GM21390 (cell line): ENCODE measurements around the gene CCDC85A.

ENCODE experiments used
- ATAC-seq: cut with Tn5 transposase; IDR thresholded peaks from one replicate; pipeline ENCODE4 v1.9.1; 2021; ENCODE audit not compliant: unreplicated experiment

Gene CCDC85A

DNA sequence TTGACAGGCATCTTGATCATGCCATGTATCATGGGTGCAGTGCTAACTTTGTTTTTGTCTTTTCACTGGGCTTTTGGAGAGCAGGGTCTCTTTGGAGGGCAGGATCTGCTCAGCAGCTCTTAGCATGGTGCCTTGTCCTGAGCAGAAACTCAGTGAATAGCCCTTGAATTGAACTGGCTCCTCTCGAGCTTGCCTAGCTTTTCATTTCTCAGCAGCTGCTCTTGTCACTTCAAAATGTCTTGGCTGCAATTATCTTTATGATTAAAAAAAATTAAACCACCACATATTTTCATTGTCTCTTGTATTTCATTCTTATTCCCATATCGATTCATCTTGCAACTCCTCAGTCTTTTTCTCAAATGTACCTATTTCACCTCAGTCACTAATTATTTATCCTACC is 50.5 kb downstream of the CCDC85A start:
- ATAC-seq: no peak

DNA sequence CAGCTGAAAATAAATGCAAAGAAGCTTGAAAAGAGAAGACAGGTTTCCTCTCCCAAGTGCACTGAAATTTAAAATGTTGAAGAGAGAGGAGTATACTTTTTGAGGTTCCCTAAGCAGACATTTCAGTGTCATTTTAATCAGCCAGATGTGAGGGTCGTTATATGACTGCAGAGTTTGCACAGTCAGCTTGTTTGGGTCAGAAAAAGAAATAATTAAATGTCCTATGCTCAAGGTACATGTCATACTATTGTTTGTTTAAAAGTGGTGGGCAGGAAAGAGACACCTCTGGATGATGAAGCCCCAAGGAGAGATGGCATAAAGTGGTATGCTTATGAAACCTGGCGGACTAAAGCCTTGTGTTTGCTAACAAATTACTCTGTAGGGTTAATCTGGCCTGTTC is 55.2 kb downstream of the CCDC85A start:
- no peak for ATAC-seq

DNA sequence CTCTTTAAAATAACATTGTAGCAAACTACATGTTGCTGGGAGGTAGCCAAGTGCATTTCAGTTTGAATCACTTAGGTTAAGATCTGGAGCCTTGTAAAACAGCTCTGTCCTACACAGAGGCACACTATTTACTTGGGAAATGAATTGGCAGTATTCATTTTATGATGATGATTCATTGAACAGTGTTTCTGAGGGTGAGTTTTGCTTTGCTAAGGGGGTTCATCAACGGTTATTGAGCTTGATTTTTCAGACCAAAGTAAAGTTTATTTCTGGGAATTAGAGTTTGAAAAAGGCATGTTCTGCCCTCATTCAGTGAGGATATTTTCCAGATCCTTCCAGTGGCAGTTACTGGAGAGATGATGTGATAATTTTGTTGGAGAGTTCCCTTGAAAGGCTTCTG is 55.6 kb downstream of the CCDC85A start:
- no peak for ATAC-seq

DNA sequence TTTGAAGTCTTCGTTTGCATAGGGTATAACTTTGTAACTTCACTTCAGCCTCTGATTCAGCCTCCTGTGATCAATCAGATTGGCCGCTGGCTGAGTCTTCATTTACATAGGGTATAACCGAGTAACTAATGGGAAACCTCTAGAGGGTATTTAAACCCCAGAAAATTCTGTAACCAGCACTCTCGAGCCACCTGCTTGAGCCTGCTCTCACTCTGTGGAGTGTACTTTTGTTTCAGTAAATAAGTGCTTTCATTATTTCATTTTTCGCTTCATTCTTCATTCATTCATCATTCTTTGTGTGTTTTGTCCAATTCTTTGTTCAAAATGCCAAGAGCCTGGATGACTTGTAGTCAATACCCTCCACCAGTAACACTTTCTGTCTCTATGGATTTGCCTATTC is 56.4 kb downstream of the CCDC85A start:
- ATAC-seq: no peak

DNA sequence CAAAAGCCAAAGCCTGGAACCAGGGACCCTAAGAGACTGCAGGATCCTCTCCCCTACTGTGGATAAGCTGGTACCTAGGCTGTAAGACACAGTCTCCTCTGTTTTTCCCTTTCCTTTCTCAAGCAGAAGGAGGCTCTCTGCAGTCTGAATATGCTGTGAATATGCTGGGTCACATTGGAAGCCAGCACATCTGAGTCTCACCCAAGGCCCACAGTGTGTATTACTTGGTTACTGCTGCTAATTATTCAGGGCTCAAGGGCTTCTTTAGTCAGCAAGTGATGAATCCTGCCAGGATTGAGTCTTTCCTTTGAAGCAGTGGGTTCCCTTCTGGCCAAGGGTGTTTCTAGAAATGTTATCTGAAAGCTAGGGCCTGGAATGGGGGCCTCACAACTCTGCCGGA is 60.7 kb downstream of the CCDC85A start:
- no peak for ATAC-seq

DNA sequence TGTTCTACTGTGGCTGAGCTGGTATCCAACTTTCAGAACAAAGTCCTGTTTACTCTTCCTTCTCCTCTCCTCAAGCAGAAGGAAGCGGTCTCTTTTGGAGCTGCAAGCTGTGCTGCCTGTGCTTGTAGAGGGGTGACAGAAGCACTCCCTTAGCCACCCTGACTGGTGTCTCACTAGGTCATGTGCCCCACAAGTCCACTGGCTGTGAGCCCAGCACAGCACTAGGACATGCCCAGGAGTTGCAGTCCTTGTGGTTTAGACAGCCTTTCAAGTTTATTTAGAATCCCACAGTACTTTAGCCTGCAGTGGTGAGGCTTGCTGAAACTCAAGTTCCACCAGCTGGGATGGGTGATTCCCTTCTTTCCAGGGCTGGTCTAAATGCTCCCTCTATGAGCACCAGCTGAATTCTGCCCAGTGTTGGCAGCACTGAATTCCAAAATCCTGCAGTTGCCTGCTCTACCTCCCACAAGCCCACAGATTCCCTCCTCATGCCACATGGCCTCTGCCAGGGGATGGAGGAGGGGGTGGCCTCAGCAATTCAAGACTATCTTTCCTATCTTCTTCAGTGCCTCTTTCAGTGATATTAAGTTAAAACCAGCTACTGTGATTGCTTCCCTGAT is 61.2 kb downstream of the CCDC85A start:
- no peak for ATAC-seq

DNA sequence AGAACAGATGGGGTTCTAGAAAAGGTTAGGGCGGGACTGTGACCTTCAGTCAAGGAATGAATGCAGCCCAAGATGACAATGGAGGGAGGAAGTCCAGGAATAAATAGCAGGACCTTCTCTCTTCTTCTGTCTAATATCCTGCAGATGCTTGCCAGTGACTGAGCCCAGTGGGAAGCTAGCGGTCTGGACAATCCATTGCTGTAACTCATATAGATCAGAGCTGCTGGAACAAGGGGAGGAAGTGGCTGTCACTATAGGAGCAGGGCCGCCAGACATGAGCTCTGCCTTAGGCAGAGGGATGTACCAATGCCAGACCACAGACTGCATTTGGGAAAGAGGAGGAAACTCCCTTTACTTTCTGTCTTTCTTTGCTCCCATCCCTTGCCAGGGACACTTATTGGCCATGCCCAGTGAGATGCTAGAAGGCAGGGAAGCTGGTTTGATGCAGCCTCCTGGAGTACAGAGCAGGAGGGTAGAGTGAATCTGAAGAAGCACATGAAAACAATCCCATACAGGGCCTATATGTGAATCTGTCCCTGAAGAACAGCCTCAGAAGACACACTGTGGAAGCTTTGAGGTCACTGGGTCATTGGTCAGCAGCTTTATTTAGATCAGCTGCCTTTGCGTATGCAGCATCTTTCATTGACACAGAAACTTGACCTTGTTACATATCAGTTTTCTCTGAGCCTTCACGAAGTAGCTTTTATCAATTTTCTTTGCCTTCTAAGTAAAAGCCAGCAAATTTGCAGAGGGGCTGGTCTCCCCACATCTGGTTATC is 65.4 kb downstream of the CCDC85A start:
- no peak for ATAC-seq

DNA sequence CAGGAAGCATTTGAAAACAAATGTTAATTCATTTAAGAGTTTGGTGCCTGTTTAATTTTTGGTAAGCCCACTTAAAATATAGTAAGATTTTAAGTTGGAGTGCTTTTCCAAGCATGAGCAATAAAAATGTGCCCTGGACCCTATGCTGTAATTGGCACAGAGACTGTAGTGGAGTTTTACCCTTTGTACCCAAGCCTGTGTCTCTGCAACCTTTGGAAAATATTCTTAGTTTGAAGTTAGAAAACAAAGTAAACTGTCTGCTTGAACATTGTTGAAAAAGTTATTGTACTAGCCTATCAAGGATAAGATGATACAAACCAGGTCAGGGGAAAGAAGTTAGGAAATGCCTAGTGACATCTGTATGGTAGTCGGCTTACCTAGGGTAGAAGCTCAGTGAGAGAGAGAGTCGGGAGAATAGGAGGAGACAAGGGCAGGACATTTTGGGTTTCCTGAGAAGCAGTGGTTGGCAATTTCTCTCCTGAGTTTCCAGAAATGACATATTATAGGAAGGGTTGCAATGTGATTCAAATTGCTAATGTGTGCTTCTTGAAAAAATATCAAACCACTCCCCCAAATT is 66.5 kb downstream of the CCDC85A start:
- no peak for ATAC-seq

DNA sequence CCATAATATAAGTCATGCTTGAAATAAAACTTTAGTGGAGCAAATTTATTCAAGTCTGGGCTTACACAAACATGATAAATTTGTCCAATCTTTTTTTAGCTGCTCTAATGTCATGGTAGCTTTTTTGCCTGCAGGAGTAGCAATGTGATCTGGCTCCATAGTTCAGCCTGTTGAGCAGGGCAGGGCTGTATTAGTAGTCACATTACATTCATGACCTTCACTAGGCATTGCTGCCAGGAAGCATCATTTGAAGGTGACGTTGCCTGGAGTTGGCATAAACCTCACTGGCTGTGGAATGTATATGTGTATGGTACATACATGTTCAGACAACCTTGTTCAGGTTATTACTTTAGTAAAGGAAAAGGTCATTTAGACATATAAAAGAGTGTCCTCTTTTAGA is 76.6 kb downstream of the CCDC85A start:
- no peak for ATAC-seq

DNA sequence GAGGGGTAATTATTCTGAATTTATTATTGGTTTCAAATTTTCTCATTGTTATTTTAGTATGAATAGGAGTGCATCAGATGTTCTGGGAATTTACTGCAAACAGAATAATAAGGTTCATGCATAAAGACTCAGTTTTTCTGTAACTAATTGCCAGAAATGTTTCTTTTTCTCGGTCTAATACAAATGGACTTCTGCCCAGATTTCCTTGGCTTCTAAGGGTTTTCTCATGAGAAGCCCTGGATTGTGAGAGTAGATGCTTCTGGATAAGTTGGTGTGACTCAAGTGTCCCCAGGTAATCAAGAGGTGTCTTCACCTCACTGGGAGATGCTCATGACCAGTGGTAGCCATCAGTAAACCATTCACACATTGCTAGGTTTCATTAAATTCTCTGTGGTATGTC is 78.5 kb downstream of the CCDC85A start:
- no peak for ATAC-seq

DNA sequence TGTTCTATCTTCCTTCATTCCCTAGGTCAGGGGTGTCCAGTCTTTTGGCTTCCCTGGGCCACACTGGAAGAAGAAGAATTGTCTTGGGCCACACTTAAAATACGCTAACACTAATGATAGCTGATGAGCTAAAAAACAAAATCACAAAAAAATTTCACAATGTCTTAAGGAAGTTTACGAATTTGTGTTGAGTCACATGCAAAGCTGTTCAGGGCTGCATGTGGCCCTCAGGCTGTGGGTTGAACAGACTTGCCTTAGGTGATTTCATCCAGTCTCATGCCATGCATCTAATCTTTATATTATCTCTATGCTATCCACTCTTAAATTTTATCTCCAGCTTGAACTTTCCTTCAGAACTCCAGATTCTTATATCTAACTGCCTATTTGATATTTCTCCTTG is 80.1 kb downstream of the CCDC85A start:
- ATAC-seq: no peak

DNA sequence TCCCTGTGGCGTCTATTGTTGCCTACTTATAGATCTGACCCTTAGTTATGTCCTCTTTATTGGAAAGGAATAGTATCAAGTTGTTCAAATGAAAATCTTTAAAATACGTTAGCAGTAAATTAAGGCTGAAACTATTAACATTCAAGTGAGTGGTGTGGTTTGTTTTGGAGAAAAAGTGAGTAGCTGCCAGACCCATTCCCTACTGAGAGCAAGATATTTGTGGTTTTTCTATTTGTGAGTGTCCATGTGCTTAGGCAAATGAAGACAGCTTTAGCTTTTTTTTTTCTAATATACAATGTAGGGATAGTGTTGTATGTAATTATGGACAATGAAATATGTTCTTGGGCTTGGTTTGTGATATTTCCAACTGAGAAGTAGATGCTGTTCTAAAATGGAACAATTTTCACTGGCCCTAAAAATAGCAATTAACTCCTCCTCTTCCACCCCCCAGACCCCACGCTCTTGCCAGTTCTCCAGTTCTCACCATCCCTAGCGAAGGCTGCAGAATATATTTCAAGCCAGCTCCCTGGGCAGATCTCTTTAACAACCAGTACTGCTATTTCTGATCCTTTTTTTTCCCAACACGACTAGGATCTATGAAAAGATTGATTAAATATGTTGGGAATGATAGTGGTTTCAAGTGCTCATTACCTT is 83.1 kb downstream of the CCDC85A start:
- ATAC-seq: no peak

DNA sequence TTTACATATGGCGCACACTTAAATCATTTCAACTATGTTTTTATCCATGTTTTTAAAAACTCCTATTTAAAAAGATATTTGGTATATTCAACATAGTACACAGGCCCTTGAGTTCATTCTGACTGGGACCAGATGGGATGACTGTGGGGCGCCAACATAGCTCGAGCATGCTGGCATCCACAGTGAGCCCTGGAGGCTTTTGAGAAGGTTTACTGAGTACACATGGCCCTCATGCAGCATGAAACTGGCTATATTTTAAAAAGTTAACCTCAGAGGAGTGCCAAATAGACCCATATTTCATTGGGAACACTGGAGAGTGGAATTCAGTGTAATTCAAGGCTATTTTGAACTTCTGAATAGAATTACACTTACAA is 83.6 kb downstream of the CCDC85A start:
- no peak for ATAC-seq

DNA sequence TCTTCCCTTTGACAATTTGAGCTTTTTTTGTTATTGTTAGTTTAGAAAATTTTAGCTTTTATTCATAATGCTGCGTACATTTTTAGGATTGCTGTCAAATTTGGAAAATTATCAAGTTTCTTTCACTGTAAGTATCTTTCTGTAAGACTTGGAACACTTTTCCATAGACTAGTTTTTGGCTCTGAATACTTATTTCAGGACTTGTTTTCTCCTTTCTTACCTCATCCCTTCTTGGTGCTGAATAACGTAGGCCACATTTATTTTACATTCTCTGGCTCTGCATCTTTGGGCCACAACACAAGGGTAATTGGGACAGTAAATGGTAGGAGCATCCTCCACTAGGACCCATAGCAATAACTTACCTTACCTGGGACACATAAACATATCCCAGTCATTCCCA is 85.1 kb downstream of the CCDC85A start:
- ATAC-seq: no peak

DNA sequence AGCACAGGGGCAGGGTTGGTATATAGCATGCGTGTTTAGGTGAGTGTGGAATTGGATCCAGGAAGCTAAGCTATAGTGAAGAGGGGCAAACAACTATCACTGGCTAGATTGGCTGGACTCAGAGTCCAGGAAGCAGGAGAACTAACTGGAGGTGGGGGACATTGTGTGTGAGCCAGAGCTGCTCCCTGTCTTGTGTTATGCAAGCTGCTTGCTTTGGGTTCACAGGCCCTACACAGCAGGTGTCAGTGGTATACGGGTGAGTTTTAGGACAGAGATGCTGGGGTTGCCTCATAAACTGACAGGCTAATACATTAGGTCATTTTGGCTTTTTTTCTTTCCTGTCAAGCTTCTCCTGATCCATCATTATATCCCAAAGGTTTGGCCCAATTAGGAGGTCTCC is 87.5 kb downstream of the CCDC85A start:
- ATAC-seq: no peak

DNA sequence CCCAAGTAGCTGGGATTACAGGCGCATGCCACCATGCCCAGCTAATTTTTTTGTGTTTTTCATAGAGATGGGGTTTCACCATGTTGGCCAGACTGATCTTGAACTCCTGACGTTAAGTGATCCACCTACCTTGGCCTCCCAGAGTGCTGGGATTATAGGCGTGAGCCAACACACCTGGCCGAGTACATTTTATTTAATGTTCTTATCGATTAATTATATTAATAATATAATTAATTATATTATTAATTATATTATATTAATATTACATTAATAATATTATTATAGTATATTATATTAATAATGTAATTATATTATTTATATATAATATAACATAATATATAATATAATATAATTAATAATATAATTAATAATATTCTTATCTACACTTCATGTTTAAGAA is 101.4 kb downstream of the CCDC85A start:
- no peak for ATAC-seq

DNA sequence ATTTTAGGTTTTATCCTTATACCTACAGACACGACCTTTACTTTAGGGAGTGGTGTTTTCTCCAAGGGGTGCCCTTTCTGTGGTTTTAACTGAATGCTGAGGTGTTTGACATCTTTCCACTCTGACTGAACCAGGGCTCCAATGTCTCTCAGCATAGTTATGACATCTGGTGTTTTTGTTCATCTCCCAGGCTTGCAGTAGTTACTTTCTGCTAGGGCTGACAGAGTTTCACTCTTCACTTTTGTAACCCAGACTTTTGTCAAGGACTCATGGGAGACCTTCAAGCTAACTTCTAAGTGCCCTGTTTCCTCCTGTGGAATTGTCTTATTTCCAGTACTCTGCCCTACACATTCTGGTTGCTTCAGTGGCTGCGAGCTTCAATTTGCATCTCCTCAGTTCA is 103.1 kb downstream of the CCDC85A start:
- no peak for ATAC-seq

DNA sequence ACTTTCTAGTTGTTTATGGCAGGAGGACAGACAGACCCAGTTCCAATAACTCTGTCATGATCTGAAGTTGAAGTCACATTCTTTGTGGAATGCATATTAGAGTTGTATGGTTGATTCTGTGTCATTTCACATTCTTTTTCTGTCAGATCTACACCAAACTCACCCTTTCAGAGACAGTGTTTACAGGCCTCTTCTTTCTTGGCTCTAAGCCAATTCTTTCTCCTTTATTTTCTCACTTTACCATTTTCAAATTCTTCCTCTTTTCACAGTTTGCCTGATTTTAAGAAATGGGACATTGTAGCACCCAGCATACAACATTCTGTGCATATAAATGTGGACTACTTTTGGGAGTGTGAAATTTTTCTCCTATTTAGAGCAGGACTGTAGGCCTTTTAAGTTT is 103.7 kb downstream of the CCDC85A start:
- ATAC-seq: no peak

DNA sequence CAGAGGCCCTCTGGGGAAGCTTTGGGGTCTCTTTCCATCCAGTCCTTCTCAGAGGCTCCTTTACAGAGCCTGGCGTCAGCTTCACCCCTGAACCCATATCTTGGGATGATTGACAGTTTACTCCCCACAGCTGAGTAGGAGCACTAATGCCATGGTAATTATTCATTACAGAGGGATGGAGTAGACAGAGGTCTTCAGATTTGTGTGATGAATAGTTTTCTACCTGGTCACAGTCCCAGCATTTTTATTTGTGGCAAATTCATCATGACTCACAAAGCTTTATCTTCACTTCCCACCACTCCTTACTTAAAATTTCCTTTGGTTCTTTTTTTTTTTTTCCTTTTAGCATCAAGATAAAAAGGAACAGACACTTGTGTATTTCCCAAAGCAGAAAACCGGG is 104.2 kb downstream of the CCDC85A start:
- no peak for ATAC-seq

DNA sequence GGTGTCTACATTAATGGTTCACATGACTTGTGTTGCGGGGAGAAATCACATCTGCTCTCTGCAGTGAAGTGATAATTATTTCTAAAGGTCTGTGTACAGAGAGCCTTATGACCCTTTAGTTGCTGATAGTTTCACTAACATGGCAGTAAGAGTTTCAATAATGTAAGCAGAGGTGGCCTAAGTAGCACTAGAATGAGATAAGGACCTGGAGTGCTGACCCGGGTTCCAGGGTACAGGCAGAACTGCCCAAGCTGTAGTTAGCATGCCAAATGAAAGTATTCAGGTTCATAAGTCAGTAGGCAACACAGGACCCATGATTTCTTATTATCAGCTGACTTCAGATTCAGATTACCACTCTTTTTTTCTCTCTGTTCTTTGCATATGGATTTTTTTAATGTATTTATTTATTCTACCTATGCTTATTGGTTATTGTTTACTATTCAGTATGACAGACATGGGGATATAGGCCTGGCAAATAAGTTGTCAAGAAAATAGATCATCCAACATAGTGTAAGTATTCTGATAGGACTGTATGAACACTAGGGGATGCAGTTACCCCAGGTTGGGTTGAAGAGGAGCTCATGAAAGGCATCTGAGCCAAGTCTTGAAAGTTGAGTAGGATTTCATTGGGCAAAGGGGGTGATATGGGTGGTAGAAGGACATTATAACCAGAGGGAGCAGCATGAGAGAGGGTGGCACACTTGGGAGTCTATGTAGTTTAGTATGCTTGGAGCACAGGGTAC is 105.2 kb downstream of the CCDC85A start:
- no peak for ATAC-seq

DNA sequence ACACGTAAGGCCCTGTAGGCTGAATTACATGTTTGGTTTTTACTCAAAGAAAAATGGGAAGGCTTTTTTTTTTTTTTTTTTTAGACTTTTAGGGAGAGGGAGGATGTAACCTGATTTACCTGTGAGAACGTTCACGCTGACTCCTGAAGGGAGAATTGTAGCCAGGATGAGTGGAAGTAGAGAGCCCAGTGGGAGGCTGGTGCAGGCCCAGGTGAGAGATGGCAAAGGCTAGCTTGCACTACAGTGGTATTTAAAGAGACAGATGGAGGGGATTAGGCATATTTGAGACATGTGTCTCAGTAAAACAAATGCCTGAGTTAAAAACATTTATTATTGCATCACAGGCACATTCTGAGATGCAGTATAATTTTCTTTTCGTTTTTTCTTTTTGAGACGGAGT is 107.9 kb downstream of the CCDC85A start:
- ATAC-seq: no peak
